Naive thymus-derived CD4-positive, alpha-beta T cell (primary cell): ENCODE measurements around the gene ZBTB20. TPM values are rescaled to one million over a fixed set of nuclear protein-coding genes. Genes with fewer than 3 reads are reported as not detected.

Experiments
- ATAC-seq: fragments of 150-1000 bp; cut with Tn5 transposase; 2 replicates; pipeline ENCODE4 v1.10.0; 2021; ENCODE audit warnings: mild to moderate bottlenecking, moderate library complexity
- CTCF ChIA-PET: fragments of 350-600 bp; sonication (Branson Sonifier 250); formaldehyde crosslinking; loops from one replicate; lab custom pipeline; 2021; ENCODE audit warnings: antibody characterized with exemption; lab: Charles Lee
- POLR2A ChIA-PET: fragments of 350-600 bp; sonication (Branson Sonifier 250); formaldehyde crosslinking; loops from one replicate; lab custom pipeline; 2021; ENCODE audit warnings: antibody characterized with exemption, inconsistent platforms; lab: Charles Lee
- DNase-seq, 9 donors: peaks; one replicate each; pipeline versions ENCODE4 v3.0.0 to v3.0.0-alpha.2; 2020 to 2022; ENCODE audit warnings: mixed read lengths in 1 of 9
- H3K27ac ChIP-seq: one replicate; pipeline ENCODE4 v1.7.0; 2013; ENCODE audit warnings: mild to moderate bottlenecking, low read depth, low read length, moderate library complexity
- H3K27me3 ChIP-seq, 2 donors: one replicate each; pipeline ENCODE4 v1.7.0; 2013; ENCODE audit warnings: low read length in 2 of 2, mild to moderate bottlenecking in 2 of 2, moderate library complexity in 2 of 2; ENCODE audit not compliant: control insufficient read depth in 2 of 2, insufficient read depth in 2 of 2
- H3K36me3 ChIP-seq, 3 experiments: 1 replicate in 2 of 3; 2 replicates in 1 of 3; pipeline ENCODE4 v1.7.0; 2013; ENCODE audit warnings: low read length in 3 of 3, mild to moderate bottlenecking in 3 of 3, moderate library complexity in 1 of 3; ENCODE audit not compliant: insufficient read depth in 3 of 3, control insufficient read depth in 2 of 3
- H3K4me1 ChIP-seq, 2 donors: one replicate each; pipeline ENCODE4 v1.7.0; 2013; ENCODE audit warnings: low read length in 2 of 2, mild to moderate bottlenecking in 2 of 2, moderate library complexity in 1 of 2; ENCODE audit not compliant: control insufficient read depth in 2 of 2, insufficient read depth in 2 of 2
- H3K4me3 ChIP-seq: 2 replicates; pipeline ENCODE4 v1.7.0; 2013; ENCODE audit warnings: mild to moderate bottlenecking, low read length
- H3K9me3 ChIP-seq, 3 experiments: 1 replicate in 2 of 3; 2 replicates in 1 of 3; pipeline ENCODE4 v1.7.0; 2013; ENCODE audit warnings: low read length in 3 of 3; ENCODE audit not compliant: control insufficient read depth in 2 of 3
- H3K27ac Mint-ChIP-seq, 9 donors: one replicate each; pipeline ENCODE4 v1.8.0; 2020 to 2022; ENCODE audit warnings: mixed read lengths in 9 of 9, mild to moderate bottlenecking in 8 of 9, moderate library complexity in 5 of 9, inconsistent platforms in 2 of 9
- H3K27me3 Mint-ChIP-seq, 5 donors: one replicate each; pipeline ENCODE4 v1.8.0; 2021 to 2022; ENCODE audit warnings: mixed read lengths in 5 of 5, mild to moderate bottlenecking in 1 of 5
- H3K36me3 Mint-ChIP-seq, 5 donors: one replicate each; pipeline ENCODE4 v1.8.0; 2020 to 2022; ENCODE audit warnings: mixed read lengths in 5 of 5, mild to moderate bottlenecking in 3 of 5, inconsistent platforms in 1 of 5
- H3K4me1 Mint-ChIP-seq, 7 donors: one replicate each; pipeline ENCODE4 v1.8.0; 2020 to 2022; ENCODE audit warnings: mixed read lengths in 7 of 7, mild to moderate bottlenecking in 3 of 7, inconsistent platforms in 1 of 7
- H3K4me3 Mint-ChIP-seq, 10 donors: one replicate each; pipeline ENCODE4 v1.8.0; 2020 to 2022; ENCODE audit warnings: mild to moderate bottlenecking in 10 of 10, mixed read lengths in 10 of 10, moderate library complexity in 6 of 10, inconsistent platforms in 2 of 10
- H3K9me3 Mint-ChIP-seq, 11 donors: one replicate each; pipeline ENCODE4 v1.8.0; 2020 to 2022; ENCODE audit warnings: mixed read lengths in 11 of 11, mild to moderate bottlenecking in 4 of 11, inconsistent platforms in 1 of 11, moderate library complexity in 1 of 11
- intact Hi-C, 2 donors: fragments of 100-400 bp; cut with micrococcal nuclease; formaldehyde crosslinking; loops; one replicate each; pipeline ENCODE4 v1.15.1; 2023
- polyA plus RNA-seq, 2 donors: library from polyadenylated mRNA; unstranded; fragments of 300-500 nt; fragmentation: Illumina TruSeq; gene quantifications; one replicate each; pipeline ENCODE4 v1.2.3, GENCODE V29; 2021
- total RNA-seq, 6 experiments: library from RNA in 5 of 6; stranded (reverse) in 5 of 6; gene quantifications; 1 replicate in 5 of 6; 2 replicates in 1 of 6; pipeline ENCODE4 v1.2.3 and lab custom pipeline; 2021 to 2026

The ZBTB20 gene
- total and polyA plus RNA-seq, 7 experiments from 2014 or later = 14.9 to 69.5 (median 59.2) TPM

GRCh38 chr3:114860531-114860930 lies 286.6 kb downstream of the ZBTB20 start:
- H3K36me3 ChIP-seq = no peaks in the 10 kb centered on the region
- Mint-ChIP-seq H3K9me3 (no peaks in the 10 kb centered on the region), H3K27ac (peak overlapping the region in 2 of 9 donors; percentile 20 to 60), H3K36me3 (peaks cover 0 to 11% (median 2%) of the 10 kb centered on the region in 5 donors), H3K4me3 (no peak overlapping the region), H3K4me1 (peaks cover 16 to 83% (median 49%) of the 10 kb centered on the region in 7 donors), H3K27me3 (no peaks in the 10 kb centered on the region)
- CTCF ChIA-PET = no interaction called here
- ATAC-seq (no peak), DNase-seq (peak in 1 of 9 donors; percentile 6)
- POLR2A ChIA-PET = no interaction called here
- no peak overlapping the region for H3K4me3 ChIP-seq
- no peak overlapping the region for H3K27ac ChIP-seq
- no peaks in the 10 kb centered on the region for H3K27me3 ChIP-seq
- no peaks in the 10 kb centered on the region for H3K9me3 ChIP-seq
- intact Hi-C loops = no loop called here
- H3K4me1 ChIP-seq = peaks cover 5% of the 10 kb centered on the region in 2 donors

- Histone ChIP-seq H3K4me3 (no peak overlapping the region), H3K9me3 (no peaks in the 10 kb centered on the region), H3K36me3 (no peaks in the 10 kb centered on the region), H3K27me3 (no peaks in the 10 kb centered on the region), H3K27ac (no peak overlapping the region), H3K4me1 (no peaks in the 10 kb centered on the region)
- no peaks in the 10 kb centered on the region for H3K9me3 Mint-ChIP-seq
- ChIA-PET POLR2A (no interaction called here), CTCF (no interaction called here)
- ATAC-seq (no peak), DNase-seq (no peak)
- peaks cover 0 to 27% (median 7%) of the 10 kb centered on the region in 5 donors for H3K36me3 Mint-ChIP-seq
- peaks cover 8 to 64% (median 32%) of the 10 kb centered on the region in 7 donors for H3K4me1 Mint-ChIP-seq
- no peak overlapping the region for H3K4me3 Mint-ChIP-seq
- no peak overlapping the region for H3K27ac Mint-ChIP-seq
- no peaks in the 10 kb centered on the region for H3K27me3 Mint-ChIP-seq
- intact Hi-C loops = no loop called here
Measured at GRCh38 chr3:114858329-114858728, 288.8 kb downstream of the ZBTB20 start.

GRCh38 chr3:114857299-114857701 lies 289.8 kb downstream of the ZBTB20 start:
- CTCF ChIA-PET = no interaction called here
- Histone ChIP-seq H3K4me3 (no peak overlapping the region), H3K36me3 (no peaks in the 10 kb centered on the region), H3K27me3 (no peaks in the 10 kb centered on the region), H3K4me1 (no peaks in the 10 kb centered on the region), H3K27ac (no peak overlapping the region), H3K9me3 (no peaks in the 10 kb centered on the region)
- Mint-ChIP-seq H3K27me3 (no peaks in the 10 kb centered on the region), H3K4me1 (peaks cover 6 to 56% (median 33%) of the 10 kb centered on the region in 7 donors), H3K9me3 (no peaks in the 10 kb centered on the region), H3K36me3 (peaks cover 0 to 33% (median 7%) of the 10 kb centered on the region in 5 donors), H3K27ac (no peak overlapping the region), H3K4me3 (no peak overlapping the region)
- POLR2A ChIA-PET = no interaction called here
- intact Hi-C loops = no loop called here
- ATAC-seq (no peak), DNase-seq (no peak)

- H3K27me3 ChIP-seq = no peaks in the 10 kb centered on the region
- no peak overlapping the region for H3K27ac ChIP-seq
- no peaks in the 10 kb centered on the region for H3K9me3 Mint-ChIP-seq
- H3K27me3 Mint-ChIP-seq = no peaks in the 10 kb centered on the region
- no peak overlapping the region for H3K27ac Mint-ChIP-seq
- POLR2A ChIA-PET = no interaction called here
- peaks cover 6 to 52% (median 30%) of the 10 kb centered on the region in 7 donors for H3K4me1 Mint-ChIP-seq
- CTCF ChIA-PET = no interaction called here
- H3K9me3 ChIP-seq = no peaks in the 10 kb centered on the region
- no peak overlapping the region for H3K4me3 ChIP-seq
- peaks cover 0 to 33% (median 7%) of the 10 kb centered on the region in 5 donors for H3K36me3 Mint-ChIP-seq
- H3K4me3 Mint-ChIP-seq = no peak overlapping the region
- intact Hi-C loops = no loop called here
- H3K4me1 ChIP-seq = no peaks in the 10 kb centered on the region
- H3K36me3 ChIP-seq = no peaks in the 10 kb centered on the region
- DNase-seq (no peak), ATAC-seq (no peak)
Measured at GRCh38 chr3:114856835-114857234, 290.3 kb downstream of the ZBTB20 start.

GRCh38 chr3:114855839-114856238 lies 291.2 kb downstream of the ZBTB20 start:
- peaks cover 6 to 42% (median 25%) of the 10 kb centered on the region in 7 donors for H3K4me1 Mint-ChIP-seq
- ATAC-seq (no peak), DNase-seq (no peak)
- no peaks in the 10 kb centered on the region for H3K9me3 Mint-ChIP-seq
- Histone ChIP-seq H3K36me3 (no peaks in the 10 kb centered on the region), H3K27ac (no peak overlapping the region), H3K4me3 (no peak overlapping the region), H3K27me3 (no peaks in the 10 kb centered on the region), H3K9me3 (no peaks in the 10 kb centered on the region), H3K4me1 (no peaks in the 10 kb centered on the region)
- no peak overlapping the region for H3K4me3 Mint-ChIP-seq
- CTCF ChIA-PET = interaction anchor here (1.2 kb wide), 1 partner anchor 10 kb away, joined by 4 read pairs; no protein-coding TSS in a partner anchor
- intact Hi-C loops = no loop called here
- H3K27me3 Mint-ChIP-seq = no peaks in the 10 kb centered on the region
- no peak overlapping the region for H3K27ac Mint-ChIP-seq
- peaks cover 0 to 33% (median 7%) of the 10 kb centered on the region in 5 donors for H3K36me3 Mint-ChIP-seq
- POLR2A ChIA-PET = no interaction called here

GRCh38 chr3:114852966-114853365 lies 294.1 kb downstream of the ZBTB20 start:
- Mint-ChIP-seq H3K27me3 (no peaks in the 10 kb centered on the region), H3K36me3 (peaks cover 0 to 26% (median 4%) of the 10 kb centered on the region in 5 donors), H3K9me3 (no peaks in the 10 kb centered on the region), H3K4me3 (no peak overlapping the region), H3K27ac (no peak overlapping the region), H3K4me1 (peaks cover 0 to 22% (median 19%) of the 10 kb centered on the region in 7 donors)
- CTCF ChIA-PET = no interaction called here
- Histone ChIP-seq H3K36me3 (no peaks in the 10 kb centered on the region), H3K9me3 (no peaks in the 10 kb centered on the region), H3K27me3 (no peaks in the 10 kb centered on the region), H3K4me3 (no peak overlapping the region), H3K4me1 (no peaks in the 10 kb centered on the region), H3K27ac (no peak overlapping the region)
- no peak for DNase-seq
- intact Hi-C loops = no loop called here
- POLR2A ChIA-PET = no interaction called here
- ATAC-seq = no peak

GRCh38 chr3:114850898-114851297 lies 296.2 kb downstream of the ZBTB20 start:
- no peak overlapping the region for H3K27ac Mint-ChIP-seq
- CTCF ChIA-PET = no interaction called here
- intact Hi-C loops = no loop called here

More at GRCh38 chr3:114850898-114851297, 296.2 kb downstream of the ZBTB20 start:
- no peak overlapping the region for H3K27ac ChIP-seq
- H3K4me1 Mint-ChIP-seq = peaks cover 0 to 23% (median 11%) of the 10 kb centered on the region in 7 donors
- no peaks in the 10 kb centered on the region for H3K36me3 ChIP-seq
- no peak for ATAC-seq
- no peaks in the 10 kb centered on the region for H3K27me3 ChIP-seq
- DNase-seq = no peak
- no peaks in the 10 kb centered on the region for H3K4me1 ChIP-seq
- no peaks in the 10 kb centered on the region for H3K9me3 Mint-ChIP-seq
- no peaks in the 10 kb centered on the region for H3K27me3 Mint-ChIP-seq
- POLR2A ChIA-PET = interaction anchor here (0.6 kb wide), 1 partner anchor 36 kb away, joined by 3 read pairs; no protein-coding TSS in a partner anchor
- peaks cover 0 to 26% (median 4%) of the 10 kb centered on the region in 5 donors for H3K36me3 Mint-ChIP-seq
- H3K9me3 ChIP-seq = no peaks in the 10 kb centered on the region
- H3K4me3 ChIP-seq = no peak overlapping the region
- H3K4me3 Mint-ChIP-seq = no peak overlapping the region
